Left cardiac atrium (tissue), 4 donors: ENCODE data around the gene ALS2. TPM values are rescaled to one million over a fixed set of nuclear protein-coding genes. Genes with fewer than 3 reads are reported as not detected.
A peak's percentile ranks its signal among the peaks of the same experiment; 100 is the strongest.
"Not testable (repeated sequence)": the region's sequence is repeated elsewhere in the genome, so short reads cannot be mapped to it uniquely, and the experiment has no call there.

ENCODE experiments used
- ATAC-seq, 2 donors: fragments of 200-7000 bp; cut with Tn5 transposase; one replicate each; pipeline ENCODE4 v1.9.1; 2020; ENCODE audit warnings: mild to moderate bottlenecking in 2 of 2, moderate library complexity in 2 of 2
- DNase-seq: peaks from one replicate; pipeline ENCODE4 v3.0.0-alpha.2; 2020
- intact Hi-C, 2 donors: fragments of 100-400 bp; cut with DNase I; formaldehyde crosslinking; loops; one replicate each; pipeline versions ENCODE4 v1.14.1 to v1.15.1; 2022 to 2023
- total RNA-seq, 2 donors: library from RNA; stranded (reverse); fragmentation: NEBNext Ultra II Directional; extraction: Animal tissue kit (Norgen Biotek cat#: 25700); gene quantifications; one replicate each; pipeline ENCODE4 v1.2.1, GENCODE V29; 2021
- donor health status: DM: no; HTN: yes; CAD: no.
- donor health status: DM: no; HTN: yes; CAD: no; lungs with severe emphysema.
- donor health status: DM: yes; HTN: yes; CAD: no.
- donor health status: Dilated cardiomyopathy.

ALS2 gene
- total RNA-seq, 2 donors from 2014 or later = 28.1 to 37.9 TPM

DNA sequence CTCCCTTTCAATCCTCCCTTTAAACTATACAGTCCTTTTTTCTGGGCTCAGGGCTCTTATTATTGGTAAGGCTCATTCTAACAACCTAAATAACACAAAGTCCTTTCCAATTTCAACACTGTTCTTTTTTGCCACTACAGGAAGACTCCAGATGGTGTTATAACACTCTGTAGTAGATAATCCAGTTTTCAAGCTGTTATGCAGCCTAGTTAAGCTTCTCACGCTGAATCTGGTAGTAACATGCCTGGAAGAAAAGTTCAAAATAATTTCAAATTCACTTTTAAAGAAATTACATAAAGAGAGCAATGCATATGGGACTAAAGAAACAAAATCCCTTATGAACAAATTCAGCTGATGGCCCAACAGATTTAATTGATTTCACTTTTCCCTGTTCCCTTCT lies 79.1 kb downstream of the ALS2 start:
- intact Hi-C loops = no loop called here
- DNase-seq (no peak), ATAC-seq (no peak)

DNA sequence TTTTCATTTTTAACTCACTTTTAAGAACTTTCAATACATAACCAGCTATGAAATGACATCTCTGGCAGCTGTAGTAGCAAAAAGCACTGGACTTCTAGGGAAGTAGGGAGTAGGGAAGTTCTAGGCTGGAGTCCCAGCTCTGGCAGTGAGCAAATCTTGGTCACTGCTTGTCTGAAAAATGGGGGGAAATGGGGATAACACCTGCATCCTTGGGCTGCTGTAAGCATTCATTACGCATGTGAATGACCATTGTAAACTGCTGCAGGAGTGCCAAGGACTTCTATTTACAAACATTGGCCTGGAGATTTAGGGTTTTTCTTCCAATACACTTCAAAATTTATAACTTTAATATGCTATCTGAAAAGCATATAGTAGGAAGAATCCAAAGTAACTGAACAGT lies 81.3 kb downstream of the ALS2 start:
- intact Hi-C loops = no loop called here
- ATAC-seq = no peak
- DNase-seq = no peak

DNA sequence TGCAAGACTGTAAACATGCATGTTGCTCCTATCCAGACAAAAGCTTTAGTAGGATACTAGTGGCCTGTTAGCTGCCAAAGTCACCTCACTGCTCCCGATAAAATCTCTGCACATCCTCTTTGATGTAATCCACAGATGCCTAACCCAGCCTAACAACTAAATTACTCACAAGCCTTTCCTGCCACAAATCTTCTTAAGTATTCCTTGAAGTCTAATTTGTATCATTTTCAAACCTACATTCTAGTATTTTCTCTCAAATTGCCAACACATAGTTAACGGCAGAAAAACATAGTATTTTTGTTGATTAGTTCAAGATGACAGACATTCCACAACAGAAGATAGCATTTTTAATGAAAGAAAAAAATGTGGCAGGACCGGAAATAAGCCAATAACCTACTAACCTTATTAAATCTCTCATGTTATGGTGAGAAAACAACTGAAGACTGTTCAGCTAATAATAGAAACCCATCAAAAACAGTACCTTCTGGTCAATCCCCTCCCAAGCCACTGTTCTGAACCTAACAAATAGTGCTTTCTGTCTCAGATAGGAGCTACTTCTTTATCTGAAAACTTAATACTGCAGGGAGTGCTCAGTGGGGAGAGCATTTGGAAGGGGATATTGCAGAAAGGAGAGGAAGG lies 82.0 kb downstream of the ALS2 start, which contains the start of gene MPP4:
TSS of gene MPP4 (minus strand) at position 57 of the 639 bp plus-strand sequence. CDS start 4,690 bp downstream, outside the sequence.
- no peak for DNase-seq
- ATAC-seq = no peak
- intact Hi-C loops = no loop called here

DNA sequence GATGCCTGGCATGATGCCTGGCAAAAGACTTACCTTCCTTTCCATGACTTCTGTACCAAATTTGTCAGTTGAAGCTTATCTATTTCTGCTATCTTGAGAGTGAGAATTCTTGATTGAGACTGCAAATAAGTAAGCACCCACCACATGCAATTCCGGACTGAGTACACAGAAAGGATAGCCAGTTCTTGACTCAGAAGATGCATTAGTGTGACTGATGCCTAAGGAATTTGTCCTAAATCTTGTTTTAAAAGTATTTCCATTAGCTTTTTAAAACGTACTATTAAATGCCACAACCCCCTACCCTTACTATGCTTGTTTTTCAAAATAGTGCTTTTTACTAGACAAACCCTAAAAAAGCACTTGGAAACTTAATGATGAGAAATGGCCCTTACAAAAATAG lies 82.8 kb downstream of the ALS2 start:
- ATAC-seq (peak in 1 of 2 donors; percentile 59), DNase-seq (no peak)
- intact Hi-C loops = no loop called here

DNA sequence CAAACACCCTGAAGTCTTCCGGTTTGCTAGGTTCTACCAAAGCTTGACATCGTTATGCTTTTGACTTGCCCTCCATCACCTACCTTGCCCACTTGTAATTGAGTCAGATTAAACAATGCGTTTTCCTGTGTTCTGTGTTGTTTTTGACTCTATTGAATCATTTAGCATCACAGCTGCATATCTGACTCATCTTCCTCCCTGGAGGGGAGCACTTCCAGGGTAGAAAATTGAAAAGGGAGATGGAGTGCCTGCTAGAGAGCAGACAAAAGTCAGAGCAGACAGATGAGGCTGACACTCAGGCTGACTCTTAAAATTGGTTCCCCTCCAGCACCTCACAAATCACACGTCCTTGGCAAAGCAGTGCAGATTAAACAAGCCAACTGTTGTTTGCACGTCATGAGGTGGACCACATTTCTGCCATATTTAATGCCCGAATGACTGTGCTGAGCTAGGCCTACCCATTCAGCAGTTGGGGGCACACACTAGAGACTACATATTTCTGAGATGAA lies 84.5 kb downstream of the ALS2 start:
- ATAC-seq = peak; percentile 55 to 66
- intact Hi-C loops = no loop called here
- no peak for DNase-seq

- ATAC-seq = no peak
- no peak for DNase-seq
- intact Hi-C loops = no loop called here
These were observed 95.6 kb downstream of the ALS2 start for GRCh38 chr2:201685156-201685555.

- intact Hi-C loops = no loop called here
- no peak for ATAC-seq
- DNase-seq = no peak
These were observed 100.0 kb downstream of the ALS2 start for GRCh38 chr2:201680743-201681142.

DNA sequence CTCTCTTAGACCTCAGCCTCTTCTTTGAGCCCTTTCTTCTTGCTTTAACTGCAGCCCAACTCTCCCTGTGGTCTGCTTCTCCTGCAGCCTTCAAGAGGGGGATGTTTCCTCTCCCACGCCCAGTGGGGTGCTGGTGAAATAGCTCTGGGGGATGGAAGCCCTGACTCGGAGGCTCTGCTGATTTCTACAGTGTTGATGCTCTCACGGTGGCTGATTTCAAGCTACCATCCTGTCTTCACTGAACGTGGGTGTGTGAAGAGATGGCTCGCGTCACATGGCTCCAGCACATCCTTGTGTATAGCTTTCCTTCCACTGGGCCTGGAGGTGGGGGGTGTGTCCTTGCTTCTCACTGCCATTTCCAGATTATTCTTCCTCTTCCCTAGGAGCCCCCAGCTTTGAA lies 102.3 kb downstream of the ALS2 start:
- intact Hi-C loops = no loop called here
- DNase-seq = no peak
- no peak for ATAC-seq

DNA sequence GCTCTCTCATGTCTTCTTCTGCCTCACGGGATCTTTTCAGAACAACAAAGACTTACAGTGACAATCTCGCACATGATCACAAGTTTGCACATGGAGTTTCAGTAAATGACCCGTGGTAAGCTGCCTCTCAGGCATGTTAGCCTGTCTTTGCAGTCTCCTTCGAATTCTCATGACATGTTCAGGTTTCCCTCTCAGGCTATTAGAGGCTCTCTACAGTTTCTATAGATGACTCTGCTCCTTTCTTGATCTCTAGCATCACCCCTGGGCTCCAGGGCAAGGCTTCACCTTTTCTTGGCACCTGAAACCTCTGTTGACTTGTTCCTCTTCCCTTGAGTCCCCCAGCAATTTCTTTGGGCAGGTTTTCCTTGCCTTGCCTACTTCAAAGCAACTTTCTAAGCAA lies 105.3 kb downstream of the ALS2 start:
- ATAC-seq (no peak), DNase-seq (no peak)
- intact Hi-C loops = no loop called here

DNA sequence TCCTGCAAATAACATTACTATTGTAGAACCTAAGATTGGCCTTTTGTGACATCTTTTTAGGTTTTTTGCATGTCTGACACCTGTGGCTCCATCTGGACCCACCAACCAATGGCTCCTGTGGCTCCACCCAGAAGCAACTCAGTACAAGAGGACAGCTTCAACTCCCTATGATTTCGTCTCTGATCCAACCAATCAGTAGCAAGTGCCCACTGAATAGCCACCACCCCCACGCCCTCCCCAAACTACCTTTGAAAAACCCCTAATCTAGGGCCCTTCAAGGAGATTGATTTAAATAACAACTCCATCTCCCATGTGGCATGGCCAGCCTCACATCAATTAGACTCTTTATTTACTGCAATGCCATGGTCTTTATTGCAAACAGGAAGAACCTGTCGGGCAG lies 105.9 kb downstream of the ALS2 start:
- ATAC-seq = no peak
- no peak for DNase-seq
- intact Hi-C loops = no loop called here

DNA sequence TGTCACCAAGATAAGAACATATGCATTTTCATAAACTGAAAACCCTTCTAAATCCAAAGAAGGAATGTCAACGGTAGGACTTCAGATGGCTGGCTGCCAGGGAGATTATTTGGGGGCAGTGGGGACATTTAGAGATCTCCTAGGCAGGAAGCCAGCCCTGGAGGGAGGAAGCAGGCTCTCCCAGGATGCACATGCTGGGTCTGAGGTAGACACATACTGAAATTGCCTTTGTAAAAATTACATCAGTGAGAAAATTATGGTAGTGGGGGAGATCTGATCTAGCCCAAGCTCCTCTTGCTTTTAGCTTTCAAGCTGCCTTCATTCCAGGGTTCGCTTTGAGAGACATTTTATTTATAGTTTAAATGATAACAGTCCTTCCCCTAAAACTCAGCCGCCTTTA lies 106.4 kb downstream of the ALS2 start:
- DNase-seq (no peak), ATAC-seq (no peak)
- intact Hi-C loops = no loop called here

DNA sequence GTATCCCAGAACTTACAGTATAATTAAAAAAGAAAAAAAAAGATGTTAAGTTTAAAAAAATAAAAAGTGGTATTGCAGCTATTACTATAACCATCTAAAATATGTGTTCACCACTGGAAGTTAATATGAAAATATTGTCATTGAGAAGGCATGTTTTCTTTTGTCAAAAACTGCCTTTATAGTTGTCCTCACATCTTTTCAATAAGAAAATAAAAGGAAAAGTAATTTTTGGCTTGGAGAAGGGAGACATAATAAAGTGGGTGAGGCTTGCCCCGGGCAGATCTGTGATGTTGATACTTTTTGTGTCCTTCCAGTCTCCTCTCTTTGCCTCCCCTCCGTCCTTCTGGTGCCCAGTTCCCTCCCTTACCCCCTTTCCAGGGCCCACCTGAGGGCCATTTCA lies 107.2 kb downstream of the ALS2 start:
- DNase-seq (no peak), ATAC-seq (no peak)
- intact Hi-C loops = no loop called here

DNA sequence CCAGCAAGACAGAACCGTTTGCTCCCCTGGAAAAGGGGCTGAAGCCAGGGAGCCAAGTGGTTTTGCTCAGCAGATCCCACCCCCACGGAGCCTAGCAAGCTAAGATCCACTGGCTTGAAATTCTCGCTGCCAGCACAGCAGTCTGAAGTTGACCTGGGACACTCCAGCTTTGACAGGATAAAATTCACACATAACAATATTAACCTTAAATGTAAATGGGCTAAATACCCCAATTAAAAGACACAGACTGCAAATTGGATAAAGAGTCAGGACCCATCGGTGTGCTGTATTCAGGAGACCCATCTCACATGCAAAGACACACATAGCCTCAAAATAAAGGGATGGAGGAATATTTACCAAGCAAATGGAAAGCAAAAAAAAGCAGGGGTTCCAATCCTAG lies 109.5 kb downstream of the ALS2 start:
- ATAC-seq, intact Hi-C loops, DNase-seq: not testable (repeated sequence)

GRCh38 chr2:201669865-201670264 lies 110.9 kb downstream of the ALS2 start:
- ATAC-seq = no peak
- intact Hi-C loops = no loop called here
- DNase-seq = no peak

- no peak for ATAC-seq
- no peak for DNase-seq
- intact Hi-C loops = no loop called here
These were observed 112.3 kb downstream of the ALS2 start for GRCh38 chr2:201668402-201668910.

DNA sequence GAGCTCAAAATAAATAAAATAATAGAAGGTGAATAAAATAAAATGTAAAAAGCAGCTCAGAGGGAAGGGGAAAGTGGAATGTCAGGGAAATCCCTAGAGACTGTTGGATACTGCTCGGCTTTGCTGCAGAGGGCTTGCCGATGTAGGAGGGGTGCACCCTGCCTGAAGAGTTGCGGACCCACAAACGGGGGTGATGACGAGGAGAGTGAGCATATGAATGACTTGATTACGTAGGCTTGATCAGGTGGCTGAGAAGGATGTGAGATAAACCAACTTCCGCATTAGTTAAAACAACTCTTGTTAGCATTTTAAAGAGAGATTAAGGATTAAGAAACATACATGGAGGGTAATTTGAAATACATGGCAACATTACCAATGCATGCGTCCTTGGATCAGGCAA lies 116.4 kb downstream of the ALS2 start:
- intact Hi-C loops = no loop called here
- ATAC-seq (no peak), DNase-seq (no peak)

DNA sequence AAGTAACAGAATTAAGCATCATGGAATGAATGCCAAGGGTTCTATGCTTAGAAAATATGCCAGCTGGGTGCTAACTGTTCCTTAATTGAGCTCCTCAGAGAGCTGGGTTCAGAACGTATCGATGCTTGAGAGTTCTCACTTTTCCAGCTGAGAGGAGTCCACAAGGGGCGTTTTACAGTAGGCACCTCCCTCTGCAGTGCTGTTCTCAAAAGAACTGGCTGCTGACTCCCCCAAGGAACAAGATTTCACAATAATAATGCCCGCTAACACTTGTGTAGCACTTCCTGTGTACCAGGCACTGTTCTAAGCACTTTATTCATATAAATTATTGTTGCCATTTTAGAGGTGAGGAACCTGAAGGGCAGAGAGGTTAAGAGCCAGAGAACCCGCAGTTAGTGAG lies 119.4 kb downstream of the ALS2 start:
- intact Hi-C loops = no loop called here
- ATAC-seq = no peak
- DNase-seq = no peak

DNA sequence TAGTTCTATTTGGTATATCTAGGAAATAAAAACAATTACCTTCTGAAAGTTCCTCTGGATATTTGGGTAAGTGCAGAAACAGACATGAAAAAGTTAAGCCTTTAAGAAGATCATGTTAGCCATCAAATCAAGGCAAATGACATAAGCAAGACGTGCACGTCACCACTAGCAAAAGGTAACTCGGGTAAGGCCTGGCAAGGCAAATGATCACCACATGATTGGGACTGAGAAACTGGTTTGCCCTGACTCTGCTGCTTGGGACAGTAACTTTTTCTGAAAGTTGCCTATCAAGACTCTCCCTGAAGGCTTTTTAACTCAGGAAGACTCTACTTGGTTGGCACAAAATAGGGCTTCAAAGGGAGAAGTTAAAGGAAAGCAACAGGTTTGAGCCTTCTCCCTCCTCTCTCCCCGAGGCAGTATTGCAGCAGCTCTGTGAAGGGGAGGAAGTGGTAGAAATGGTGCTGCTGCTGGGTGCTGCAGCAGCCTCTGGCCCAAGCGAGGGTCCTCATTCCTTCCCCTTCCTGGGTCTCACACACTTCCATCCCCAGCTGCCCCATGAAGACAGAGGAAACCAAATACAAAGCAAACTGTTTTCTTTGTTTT lies 120.3 kb downstream of the ALS2 start:
- no peak for ATAC-seq
- no peak for DNase-seq
- intact Hi-C loops = no loop called here

DNA sequence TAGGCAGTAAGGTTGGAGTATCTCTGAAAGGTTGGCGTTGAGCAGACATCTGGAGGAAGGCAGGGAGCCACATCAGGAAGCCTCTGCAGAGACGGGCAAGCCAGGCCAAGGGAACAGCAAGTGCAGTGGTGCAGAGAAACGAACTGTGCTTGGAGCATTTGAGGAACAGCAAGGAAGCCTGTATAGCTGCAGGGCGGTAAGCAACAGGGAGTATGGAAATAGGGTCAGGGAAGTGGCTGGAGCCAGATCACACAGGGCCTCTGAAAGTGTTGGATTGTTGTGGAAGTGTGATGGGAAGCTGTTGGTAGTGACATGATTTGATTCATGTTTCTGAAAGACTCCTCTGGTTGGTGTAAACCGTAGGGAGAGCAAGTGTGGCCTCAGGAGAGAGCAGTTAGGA lies 124.0 kb downstream of the ALS2 start:
- intact Hi-C loops = no loop called here
- ATAC-seq (no peak), DNase-seq (no peak)

DNA sequence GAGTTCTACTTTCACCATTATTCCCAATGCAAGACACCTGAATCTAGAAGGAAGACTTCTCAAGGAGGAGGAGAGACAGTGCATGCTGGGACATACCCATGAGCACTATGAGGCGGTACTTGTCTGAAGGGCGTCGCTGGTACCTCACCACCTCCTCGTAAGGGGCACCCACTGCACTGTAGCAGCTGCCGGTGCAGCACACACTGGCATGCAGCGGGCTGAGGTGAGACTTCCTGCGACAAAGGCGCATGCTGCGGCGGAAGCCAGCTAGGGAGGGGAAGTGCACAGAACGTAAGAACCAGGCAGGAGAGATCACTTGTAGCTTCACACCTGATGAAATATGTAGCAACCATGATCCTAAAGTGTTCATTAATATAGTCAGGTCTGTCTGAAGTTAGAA lies 124.6 kb downstream of the ALS2 start:
- peak in 1 of 2 donors; percentile 35 for ATAC-seq
- DNase-seq = no peak
- intact Hi-C loops = no loop called here
